Measurements from ENCODE around the gene GLS2.
"Not testable (repeated sequence)": the region's sequence is repeated elsewhere in the genome, so short reads cannot be mapped to it uniquely, and the experiment has no call there.

Gene GLS2

DNA sequence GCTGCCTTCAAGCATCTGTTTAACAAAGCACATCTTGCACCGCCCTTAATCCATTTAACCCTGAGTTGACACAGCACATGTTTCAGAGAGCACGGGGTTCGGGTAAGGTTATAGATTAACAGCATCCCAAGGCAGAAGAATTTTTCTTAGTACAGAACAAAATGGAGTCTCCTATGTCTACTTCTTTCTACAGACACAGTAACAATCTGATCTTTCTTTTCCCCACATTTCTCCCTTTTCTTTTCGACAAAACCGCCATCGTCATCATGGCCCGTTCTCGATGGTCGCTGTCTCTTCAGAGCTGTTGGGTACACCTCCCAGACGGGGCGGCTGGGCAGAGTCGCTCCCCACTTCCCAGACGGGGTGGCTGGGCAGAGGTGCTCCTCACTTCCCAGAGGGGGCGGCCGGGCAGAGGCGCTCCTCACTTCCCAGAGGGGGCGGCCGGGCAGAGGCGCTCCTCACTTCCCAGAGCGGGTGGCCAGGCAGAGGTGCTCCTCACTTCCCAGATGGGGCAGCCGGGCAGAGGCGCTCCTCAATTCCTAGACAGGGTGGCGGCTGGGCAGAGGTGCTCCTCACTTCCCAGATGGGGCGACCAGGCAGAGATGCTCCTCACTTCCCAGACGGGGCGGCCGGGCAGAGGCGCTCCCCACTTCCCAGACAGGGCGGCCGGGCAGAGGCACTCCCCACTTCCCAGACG lies 5.6 kb upstream of the GLS2 start:
- DNase-seq: not testable (repeated sequence)

DNA sequence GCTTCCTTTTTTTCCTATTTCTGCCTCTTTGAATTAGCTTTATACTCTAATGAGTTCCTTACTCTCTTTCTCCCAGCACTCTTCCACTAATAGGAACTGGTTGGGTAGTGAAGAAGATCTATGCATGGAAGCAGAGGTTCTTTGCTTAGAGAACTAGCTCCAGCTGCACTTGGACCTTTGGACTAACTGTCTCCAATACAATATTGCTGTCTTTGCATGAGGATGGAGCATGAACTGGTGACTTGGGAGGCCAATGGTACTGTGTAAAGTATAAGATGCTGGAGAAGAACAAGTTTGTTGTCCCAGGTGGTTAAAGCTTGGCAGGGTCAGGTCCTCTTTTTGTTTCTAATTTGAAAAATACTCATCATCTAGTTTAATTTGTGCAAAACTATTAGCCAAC lies 2.4 kb upstream of the GLS2 start:
- Histone ChIP-seq H3K9me3 (ENCODE audit: control insufficient read depth, low read length) (no peaks in the 10 kb centered on the region), H3K4me1 (ENCODE audit: control insufficient read depth, insufficient read depth, low read length, poor library complexity, severe bottlenecking) (peaks cover 10% of the 10 kb centered on the region), H3K27ac (ENCODE audit: insufficient read depth, low read length, poor library complexity, severe bottlenecking) (no peak overlapping the region), H3K36me3 (ENCODE audit: control insufficient read depth, insufficient read depth, low read length) (no peaks in the 10 kb centered on the region), H3K27me3 (replicated peaks; ENCODE audit: control insufficient read depth, insufficient read depth, low read length, poor library complexity, severe bottlenecking) (no peaks in the 10 kb centered on the region), H3K4me3 (ENCODE audit: insufficient read depth, low read depth, low read length, poor library complexity, severe bottlenecking) (no peak overlapping the region)
- no peak for DNase-seq

More for the DNA sequence above, 5.6 kb upstream of the GLS2 start:
- H3K27ac ChIP-seq (ENCODE audit: insufficient read depth, low read length, poor library complexity, severe bottlenecking); H3K36me3 ChIP-seq (ENCODE audit: control insufficient read depth, insufficient read depth, low read length); H3K4me1 ChIP-seq (ENCODE audit: control insufficient read depth, insufficient read depth, low read length, poor library complexity, severe bottlenecking); H3K9me3 ChIP-seq (ENCODE audit: control insufficient read depth, low read length); H3K27me3 ChIP-seq (replicated peaks; ENCODE audit: control insufficient read depth, insufficient read depth, low read length, poor library complexity, severe bottlenecking); H3K4me3 ChIP-seq (ENCODE audit: insufficient read depth, low read depth, low read length, poor library complexity, severe bottlenecking): not testable (repeated sequence)

GRCh38 chr12:56487448-56488040 lies 417 bp downstream of the GLS2 start:
- Histone ChIP-seq H3K4me1 (ENCODE audit: control insufficient read depth, insufficient read depth, low read length, poor library complexity, severe bottlenecking) (peaks cover 10% of the 10 kb centered on the region), H3K36me3 (ENCODE audit: control insufficient read depth, insufficient read depth, low read length) (no peaks in the 10 kb centered on the region), H3K4me3 (ENCODE audit: insufficient read depth, low read depth, low read length, poor library complexity, severe bottlenecking) (peak overlapping the region; percentile 74), H3K27ac (ENCODE audit: insufficient read depth, low read length, poor library complexity, severe bottlenecking) (peak overlapping the region; percentile 42), H3K9me3 (ENCODE audit: control insufficient read depth, low read length) (no peaks in the 10 kb centered on the region), H3K27me3 (replicated peaks; ENCODE audit: control insufficient read depth, insufficient read depth, low read length, poor library complexity, severe bottlenecking) (no peaks in the 10 kb centered on the region)
- DNase-seq: peak in 1 of 3 donors; percentile 4

GRCh38 chr12:56486694-56487093 lies 1.3 kb downstream of the GLS2 start:
- no peak for DNase-seq
- Histone ChIP-seq H3K4me3 (ENCODE audit: insufficient read depth, low read depth, low read length, poor library complexity, severe bottlenecking) (no peak overlapping the region), H3K36me3 (ENCODE audit: control insufficient read depth, insufficient read depth, low read length) (no peaks in the 10 kb centered on the region), H3K9me3 (ENCODE audit: control insufficient read depth, low read length) (no peaks in the 10 kb centered on the region), H3K27ac (ENCODE audit: insufficient read depth, low read length, poor library complexity, severe bottlenecking) (no peak overlapping the region), H3K27me3 (replicated peaks; ENCODE audit: control insufficient read depth, insufficient read depth, low read length, poor library complexity, severe bottlenecking) (no peaks in the 10 kb centered on the region), H3K4me1 (ENCODE audit: control insufficient read depth, insufficient read depth, low read length, poor library complexity, severe bottlenecking) (peaks cover 10% of the 10 kb centered on the region)

DNA sequence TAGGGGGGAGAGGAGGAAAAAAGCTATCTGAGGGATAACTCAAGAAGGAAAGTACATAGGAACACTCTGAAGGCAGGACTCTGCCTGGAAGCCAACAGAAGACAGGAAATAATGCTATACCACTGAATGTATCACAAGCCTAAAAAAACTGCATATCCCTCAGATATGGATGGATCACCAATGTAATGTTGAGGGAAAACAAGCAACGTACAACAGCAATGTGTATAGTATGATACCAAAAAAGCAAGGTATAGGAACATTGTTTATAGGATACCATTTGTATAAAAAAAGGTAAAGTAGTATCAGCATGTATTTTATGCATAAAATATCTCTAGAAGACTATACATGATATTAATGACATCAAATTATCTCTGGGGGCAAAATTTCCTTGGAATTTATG lies 3.4 kb downstream of the GLS2 start:
- no peak overlapping the region for H3K4me3 ChIP-seq (ENCODE audit: insufficient read depth, low read depth, low read length, poor library complexity, severe bottlenecking)
- no peak for DNase-seq

DNA sequence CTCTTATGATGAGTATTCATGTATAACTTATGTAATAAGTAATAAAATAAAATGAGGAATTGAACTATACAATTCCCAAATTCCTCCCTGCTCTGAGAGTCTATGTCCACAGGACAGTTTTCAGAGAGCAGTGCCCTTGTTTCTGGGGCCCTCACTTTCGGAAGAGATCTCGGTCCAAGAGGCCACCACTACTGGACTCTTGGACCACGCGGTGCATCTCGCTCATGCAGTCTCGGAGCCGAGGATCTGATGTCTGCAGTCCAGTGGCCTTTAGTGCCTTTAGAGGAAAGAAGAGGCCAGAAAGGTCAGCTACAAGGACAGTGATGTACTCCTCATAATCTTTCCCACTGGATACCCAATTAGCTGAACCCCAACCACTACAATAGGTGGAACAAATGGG lies 8.3 kb downstream of the GLS2 start:
- no peak overlapping the region for H3K4me3 ChIP-seq (ENCODE audit: insufficient read depth, low read depth, low read length, poor library complexity, severe bottlenecking)
- no peaks in the 10 kb centered on the region for H3K4me1 ChIP-seq (ENCODE audit: control insufficient read depth, insufficient read depth, low read length, poor library complexity, severe bottlenecking)
- no peaks in the 10 kb centered on the region for H3K36me3 ChIP-seq (ENCODE audit: control insufficient read depth, insufficient read depth, low read length)
- no peak for DNase-seq
- no peak overlapping the region for H3K27ac ChIP-seq (ENCODE audit: insufficient read depth, low read length, poor library complexity, severe bottlenecking)
- H3K9me3 ChIP-seq (ENCODE audit: control insufficient read depth, low read length): no peaks in the 10 kb centered on the region
- no peaks in the 10 kb centered on the region for H3K27me3 ChIP-seq (replicated peaks; ENCODE audit: control insufficient read depth, insufficient read depth, low read length, poor library complexity, severe bottlenecking)

More for the DNA sequence above, 3.4 kb downstream of the GLS2 start:
- no peak overlapping the region for H3K27ac ChIP-seq (ENCODE audit: insufficient read depth, low read length, poor library complexity, severe bottlenecking)
- H3K27me3 ChIP-seq (replicated peaks; ENCODE audit: control insufficient read depth, insufficient read depth, low read length, poor library complexity, severe bottlenecking): no peaks in the 10 kb centered on the region
- no peaks in the 10 kb centered on the region for H3K9me3 ChIP-seq (ENCODE audit: control insufficient read depth, low read length)
- peaks cover 10% of the 10 kb centered on the region for H3K4me1 ChIP-seq (ENCODE audit: control insufficient read depth, insufficient read depth, low read length, poor library complexity, severe bottlenecking)
- H3K36me3 ChIP-seq (ENCODE audit: control insufficient read depth, insufficient read depth, low read length): no peaks in the 10 kb centered on the region

DNA sequence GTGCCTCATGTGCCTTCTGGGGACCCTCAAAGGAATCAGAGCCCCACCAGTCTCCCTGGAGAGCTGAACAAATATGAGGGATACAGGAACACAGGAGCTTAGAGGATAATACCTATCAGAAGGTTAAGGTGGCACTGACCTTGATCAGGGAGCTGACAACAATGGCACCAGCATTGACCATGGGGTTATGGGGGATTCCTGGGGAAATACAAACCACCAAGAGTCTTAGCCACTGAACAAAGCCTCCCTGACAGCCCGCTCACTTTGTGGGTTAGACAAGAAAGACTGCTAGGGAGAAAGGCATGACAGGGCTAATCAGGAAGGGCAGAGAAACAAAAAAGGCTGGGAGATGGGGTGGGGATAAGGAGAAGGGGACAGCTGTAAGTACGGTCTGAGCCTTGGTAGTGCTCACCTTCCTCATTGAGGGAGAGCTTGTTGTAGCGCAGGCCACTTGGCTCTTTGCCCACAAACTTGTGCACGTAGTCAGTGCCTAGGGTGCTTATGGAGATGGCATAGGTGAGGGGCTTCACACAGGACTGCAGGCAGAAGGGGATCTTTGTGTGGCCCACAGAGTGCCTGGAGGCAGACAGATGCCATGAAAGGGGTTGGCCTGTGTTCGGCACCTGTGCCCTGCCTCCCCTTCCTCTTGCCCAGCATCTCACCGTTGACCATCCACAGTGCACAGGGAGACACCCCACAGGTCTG lies 10.3 kb downstream of the GLS2 start:
- Histone ChIP-seq H3K27ac (ENCODE audit: insufficient read depth, low read length, poor library complexity, severe bottlenecking) (no peak overlapping the region), H3K4me3 (ENCODE audit: insufficient read depth, low read depth, low read length, poor library complexity, severe bottlenecking) (no peak overlapping the region), H3K36me3 (ENCODE audit: control insufficient read depth, insufficient read depth, low read length) (no peaks in the 10 kb centered on the region), H3K4me1 (ENCODE audit: control insufficient read depth, insufficient read depth, low read length, poor library complexity, severe bottlenecking) (no peaks in the 10 kb centered on the region), H3K9me3 (ENCODE audit: control insufficient read depth, low read length) (no peaks in the 10 kb centered on the region), H3K27me3 (replicated peaks; ENCODE audit: control insufficient read depth, insufficient read depth, low read length, poor library complexity, severe bottlenecking) (no peaks in the 10 kb centered on the region)
- no peak for DNase-seq

DNA sequence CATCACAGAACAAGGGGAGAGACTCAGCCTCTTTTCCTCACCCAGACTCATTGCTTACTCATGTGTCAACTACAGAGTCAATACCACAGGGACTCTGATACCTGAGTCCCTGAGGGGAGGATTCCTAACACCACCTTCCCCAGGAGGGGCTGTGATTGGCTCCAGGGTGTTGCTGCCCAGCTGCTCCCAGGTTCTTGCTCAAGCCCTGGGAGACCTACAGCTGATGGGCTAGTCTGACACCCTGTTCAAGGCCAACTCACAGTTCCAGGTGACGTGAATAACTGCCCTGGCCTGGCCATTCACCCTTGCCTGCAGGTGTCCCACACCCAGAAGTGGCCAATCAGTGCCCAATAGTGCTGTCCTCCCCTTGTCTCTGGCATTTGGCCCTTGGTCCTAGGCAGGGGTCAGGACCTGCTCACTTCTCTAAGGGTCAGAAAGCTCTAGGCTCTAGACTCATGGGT lies 11.0 kb downstream of the GLS2 start:
- Histone ChIP-seq H3K4me1 (ENCODE audit: control insufficient read depth, insufficient read depth, low read length, poor library complexity, severe bottlenecking) (no peaks in the 10 kb centered on the region), H3K27me3 (replicated peaks; ENCODE audit: control insufficient read depth, insufficient read depth, low read length, poor library complexity, severe bottlenecking) (no peaks in the 10 kb centered on the region), H3K36me3 (ENCODE audit: control insufficient read depth, insufficient read depth, low read length) (no peaks in the 10 kb centered on the region), H3K4me3 (ENCODE audit: insufficient read depth, low read depth, low read length, poor library complexity, severe bottlenecking) (no peak overlapping the region), H3K27ac (ENCODE audit: insufficient read depth, low read length, poor library complexity, severe bottlenecking) (no peak overlapping the region), H3K9me3 (ENCODE audit: control insufficient read depth, low read length) (no peaks in the 10 kb centered on the region)
- DNase-seq: no peak

DNA sequence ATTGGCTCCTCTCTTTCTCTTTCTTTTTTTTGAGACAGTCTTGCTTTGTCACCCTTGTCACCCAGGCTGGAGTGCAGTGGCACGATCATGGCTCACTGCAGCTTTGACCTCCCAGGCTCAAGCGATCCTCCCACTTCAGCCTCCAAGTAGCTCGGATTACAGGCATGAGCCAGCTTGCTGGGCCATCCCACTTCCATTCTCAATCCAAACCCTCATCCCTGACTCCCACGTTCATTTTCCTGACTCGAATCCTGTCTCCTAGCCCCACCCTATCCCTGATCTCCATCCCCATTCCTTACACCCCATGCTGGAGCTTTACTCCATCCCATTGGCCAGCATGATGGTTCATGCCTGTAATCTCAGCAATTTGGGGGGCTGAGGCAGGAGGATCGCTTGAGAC lies 11.8 kb downstream of the GLS2 start:
- no peak for DNase-seq
- Histone ChIP-seq H3K4me3 (ENCODE audit: insufficient read depth, low read depth, low read length, poor library complexity, severe bottlenecking) (no peak overlapping the region), H3K27me3 (replicated peaks; ENCODE audit: control insufficient read depth, insufficient read depth, low read length, poor library complexity, severe bottlenecking) (no peaks in the 10 kb centered on the region)

DNA sequence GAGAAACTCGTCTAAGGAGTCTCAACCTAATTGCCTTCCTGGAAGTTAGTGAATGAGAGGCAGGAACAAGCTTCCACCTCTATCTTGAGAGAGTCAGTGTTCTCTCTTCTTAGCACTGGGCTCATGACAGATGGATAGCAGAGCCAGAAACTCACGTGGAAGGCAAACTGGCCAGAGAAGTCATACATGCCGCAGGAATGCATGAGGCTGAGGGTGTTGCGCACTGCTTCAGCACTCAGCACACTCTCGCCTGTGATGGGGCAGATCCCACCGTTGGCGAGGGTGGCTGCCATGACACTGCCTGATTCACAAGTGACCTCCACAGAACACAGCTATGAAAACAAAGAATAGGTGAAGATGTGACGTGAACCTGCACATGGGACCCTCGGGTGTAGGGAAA lies 13.6 kb downstream of the GLS2 start:
- Histone ChIP-seq H3K27ac (ENCODE audit: insufficient read depth, low read length, poor library complexity, severe bottlenecking) (no peak overlapping the region), H3K27me3 (replicated peaks; ENCODE audit: control insufficient read depth, insufficient read depth, low read length, poor library complexity, severe bottlenecking) (no peaks in the 10 kb centered on the region), H3K4me1 (ENCODE audit: control insufficient read depth, insufficient read depth, low read length, poor library complexity, severe bottlenecking) (peaks cover 4% of the 10 kb centered on the region), H3K9me3 (ENCODE audit: control insufficient read depth, low read length) (no peaks in the 10 kb centered on the region), H3K4me3 (ENCODE audit: insufficient read depth, low read depth, low read length, poor library complexity, severe bottlenecking) (no peak overlapping the region), H3K36me3 (ENCODE audit: control insufficient read depth, insufficient read depth, low read length) (no peaks in the 10 kb centered on the region)
- DNase-seq: no peak

More for the DNA sequence above, 11.8 kb downstream of the GLS2 start:
- Histone ChIP-seq H3K27ac (ENCODE audit: insufficient read depth, low read length, poor library complexity, severe bottlenecking) (no peak overlapping the region), H3K9me3 (ENCODE audit: control insufficient read depth, low read length) (no peaks in the 10 kb centered on the region), H3K36me3 (ENCODE audit: control insufficient read depth, insufficient read depth, low read length) (no peaks in the 10 kb centered on the region), H3K4me1 (ENCODE audit: control insufficient read depth, insufficient read depth, low read length, poor library complexity, severe bottlenecking) (no peaks in the 10 kb centered on the region)

All from effector memory CD4-positive, alpha-beta T cell (primary cell).